ENCODE results near the gene MRPS6. TPM values are rescaled to one million over a fixed set of nuclear protein-coding genes. Genes with fewer than 3 reads are reported as not detected.

Gene MRPS6
- total and polyA plus RNA-seq, 10 of the 15 experiments (the other 5 are each of a cell fraction or from before 2014, with no cell fraction given), result 32.5 to 232 (median 90.3) TPM

DNA sequence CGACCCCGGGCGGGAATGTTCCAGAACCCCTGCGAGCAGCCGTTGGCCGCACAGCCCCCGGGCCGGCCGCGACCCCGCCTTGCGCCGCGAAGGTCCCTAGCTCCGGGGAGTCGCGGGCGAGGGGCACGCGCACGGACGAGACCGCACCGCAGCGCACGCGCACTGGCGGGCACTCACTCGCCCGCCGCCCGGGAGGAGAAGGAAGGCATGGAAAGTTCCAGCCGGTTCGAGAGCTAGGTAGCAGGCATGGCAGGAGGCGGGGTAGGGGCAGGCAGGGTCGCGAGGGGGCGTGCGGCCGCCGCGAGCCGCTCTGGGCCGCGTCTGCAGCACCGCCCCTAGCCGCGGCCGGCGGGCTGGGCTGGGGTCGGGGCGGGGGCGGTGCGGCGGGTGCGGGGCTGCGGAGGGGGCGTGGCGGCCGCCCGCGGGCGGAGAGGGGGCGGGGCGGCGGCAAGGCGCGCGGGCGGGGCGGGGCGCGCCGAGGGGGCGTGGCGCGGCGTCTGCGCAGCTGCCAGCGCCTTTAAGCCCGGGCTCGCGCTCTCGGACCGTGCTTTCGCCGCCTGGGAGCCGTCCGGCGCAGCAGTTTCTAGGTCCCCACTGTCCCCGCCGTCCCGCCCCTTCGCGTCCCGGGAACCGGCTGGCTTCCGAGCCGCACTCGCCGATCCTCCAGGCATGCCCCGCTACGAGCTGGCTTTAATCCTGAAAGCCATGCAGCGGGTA, at the start of gene MRPS6, which contains the start of gene SLC5A3 (continued):
- TF ChIP-seq NR2C2 (IDR thresholded peaks at IDR 0.05; ENCODE audit: borderline replicate concordance, control insufficient read depth, insufficient read length, low read depth), result no peak
- peak; percentile 53; the same call in 1 of the 2 replicates for TF ChIP-seq IKZF1 (conservative IDR thresholded peaks at IDR 0.05)
- TF ChIP-seq, protein P1, sequence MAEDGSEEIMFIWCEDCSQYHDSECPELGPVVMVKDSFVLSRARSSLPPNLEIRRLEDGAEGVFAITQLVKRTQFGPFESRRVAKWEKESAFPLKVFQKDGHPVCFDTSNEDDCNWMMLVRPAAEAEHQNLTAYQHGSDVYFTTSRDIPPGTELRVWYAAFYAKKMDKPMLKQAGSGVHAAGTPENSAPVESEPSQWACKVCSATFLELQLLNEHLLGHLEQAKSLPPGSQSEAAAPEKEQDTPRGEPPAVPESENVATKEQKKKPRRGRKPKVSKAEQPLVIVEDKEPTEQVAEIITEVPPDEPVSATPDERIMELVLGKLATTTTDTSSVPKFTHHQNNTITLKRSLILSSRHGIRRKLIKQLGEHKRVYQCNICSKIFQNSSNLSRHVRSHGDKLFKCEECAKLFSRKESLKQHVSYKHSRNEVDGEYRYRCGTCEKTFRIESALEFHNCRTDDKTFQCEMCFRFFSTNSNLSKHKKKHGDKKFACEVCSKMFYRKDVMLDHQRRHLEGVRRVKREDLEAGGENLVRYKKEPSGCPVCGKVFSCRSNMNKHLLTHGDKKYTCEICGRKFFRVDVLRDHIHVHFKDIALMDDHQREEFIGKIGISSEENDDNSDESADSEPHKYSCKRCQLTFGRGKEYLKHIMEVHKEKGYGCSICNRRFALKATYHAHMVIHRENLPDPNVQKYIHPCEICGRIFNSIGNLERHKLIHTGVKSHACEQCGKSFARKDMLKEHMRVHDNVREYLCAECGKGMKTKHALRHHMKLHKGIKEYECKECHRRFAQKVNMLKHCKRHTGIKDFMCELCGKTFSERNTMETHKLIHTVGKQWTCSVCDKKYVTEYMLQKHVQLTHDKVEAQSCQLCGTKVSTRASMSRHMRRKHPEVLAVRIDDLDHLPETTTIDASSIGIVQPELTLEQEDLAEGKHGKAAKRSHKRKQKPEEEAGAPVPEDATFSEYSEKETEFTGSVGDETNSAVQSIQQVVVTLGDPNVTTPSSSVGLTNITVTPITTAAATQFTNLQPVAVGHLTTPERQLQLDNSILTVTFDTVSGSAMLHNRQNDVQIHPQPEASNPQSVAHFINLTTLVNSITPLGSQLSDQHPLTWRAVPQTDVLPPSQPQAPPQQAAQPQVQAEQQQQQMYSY (CRISPR knock-in tag; IDR thresholded peaks at IDR 0.05), result no peak
- TF ChIP-seq DPF2 (IDR thresholded peaks at IDR 0.05), result peak; percentile 51; the same call in 1 of the 2 replicates
- TF ChIP-seq CHD4 (IDR thresholded peaks at IDR 0.05), result no peak
- no peak for TF ChIP-seq FOXK2 (IDR thresholded peaks at IDR 0.05)
- TF ChIP-seq SPI1 (IDR thresholded peaks at IDR 0.05; ENCODE audit: borderline replicate concordance, insufficient read depth, low read depth, low read length), result no peak
- peak; percentile 1 for TF ChIP-seq SMARCA5 (IDR thresholded peaks at IDR 0.05)
- TF ChIP-seq POLR2A (IDR thresholded peaks at IDR 0.05; ENCODE audit: low read depth, low read length), result peak; percentile 98
- peak; percentile 86; the same call in 1 of the 2 replicates for TF ChIP-seq SMAD5 (IDR thresholded peaks at IDR 0.05; ENCODE audit: low read depth)
- TF ChIP-seq RAD51 (IDR thresholded peaks at IDR 0.05), result no peak
- TF ChIP-seq, protein P2, sequence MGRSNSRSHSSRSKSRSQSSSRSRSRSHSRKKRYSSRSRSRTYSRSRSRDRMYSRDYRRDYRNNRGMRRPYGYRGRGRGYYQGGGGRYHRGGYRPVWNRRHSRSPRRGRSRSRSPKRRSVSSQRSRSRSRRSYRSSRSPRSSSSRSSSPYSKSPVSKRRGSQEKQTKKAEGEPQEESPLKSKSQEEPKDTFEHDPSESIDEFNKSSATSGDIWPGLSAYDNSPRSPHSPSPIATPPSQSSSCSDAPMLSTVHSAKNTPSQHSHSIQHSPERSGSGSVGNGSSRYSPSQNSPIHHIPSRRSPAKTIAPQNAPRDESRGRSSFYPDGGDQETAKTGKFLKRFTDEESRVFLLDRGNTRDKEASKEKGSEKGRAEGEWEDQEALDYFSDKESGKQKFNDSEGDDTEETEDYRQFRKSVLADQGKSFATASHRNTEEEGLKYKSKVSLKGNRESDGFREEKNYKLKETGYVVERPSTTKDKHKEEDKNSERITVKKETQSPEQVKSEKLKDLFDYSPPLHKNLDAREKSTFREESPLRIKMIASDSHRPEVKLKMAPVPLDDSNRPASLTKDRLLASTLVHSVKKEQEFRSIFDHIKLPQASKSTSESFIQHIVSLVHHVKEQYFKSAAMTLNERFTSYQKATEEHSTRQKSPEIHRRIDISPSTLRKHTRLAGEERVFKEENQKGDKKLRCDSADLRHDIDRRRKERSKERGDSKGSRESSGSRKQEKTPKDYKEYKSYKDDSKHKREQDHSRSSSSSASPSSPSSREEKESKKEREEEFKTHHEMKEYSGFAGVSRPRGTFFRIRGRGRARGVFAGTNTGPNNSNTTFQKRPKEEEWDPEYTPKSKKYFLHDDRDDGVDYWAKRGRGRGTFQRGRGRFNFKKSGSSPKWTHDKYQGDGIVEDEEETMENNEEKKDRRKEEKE (IDR thresholded peaks at IDR 0.05), result 0 out of 2 replicates have a peak, but pooled peaks have one; percentile 15
- peak; percentile 9; the same call in 1 of the 2 replicates for TF ChIP-seq BACH1 (IDR thresholded peaks at IDR 0.05; ENCODE audit: borderline replicate concordance)
- TF ChIP-seq, protein P3, sequence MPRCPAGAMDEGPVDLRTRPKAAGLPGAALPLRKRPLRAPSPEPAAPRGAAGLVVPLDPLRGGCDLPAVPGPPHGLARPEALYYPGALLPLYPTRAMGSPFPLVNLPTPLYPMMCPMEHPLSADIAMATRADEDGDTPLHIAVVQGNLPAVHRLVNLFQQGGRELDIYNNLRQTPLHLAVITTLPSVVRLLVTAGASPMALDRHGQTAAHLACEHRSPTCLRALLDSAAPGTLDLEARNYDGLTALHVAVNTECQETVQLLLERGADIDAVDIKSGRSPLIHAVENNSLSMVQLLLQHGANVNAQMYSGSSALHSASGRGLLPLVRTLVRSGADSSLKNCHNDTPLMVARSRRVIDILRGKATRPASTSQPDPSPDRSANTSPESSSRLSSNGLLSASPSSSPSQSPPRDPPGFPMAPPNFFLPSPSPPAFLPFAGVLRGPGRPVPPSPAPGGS (IDR thresholded peaks at IDR 0.05; ENCODE audit: borderline replicate concordance, insufficient read depth, low read depth, low read length, poor library complexity, severe bottlenecking), result no peak
- no peak for TF ChIP-seq CBX3 (IDR thresholded peaks at IDR 0.05; ENCODE audit: borderline replicate concordance, low read depth)
- TF ChIP-seq SMC3 (IDR thresholded peaks at IDR 0.05; ENCODE audit: borderline replicate concordance, low read length), result no peak
- no peak for TF ChIP-seq ZNF274 (IDR thresholded peaks at IDR 0.05; ENCODE audit: insufficient read depth, insufficient read length)
- peak; percentile 97 for TF ChIP-seq POLR2AphosphoS5 (IDR thresholded peaks at IDR 0.05; ENCODE audit: low read length)
- TF ChIP-seq RELA (IDR thresholded peaks at IDR 0.05; ENCODE audit: borderline replicate concordance, partially characterized antibody), result peak; percentile 18
- no peak for TF ChIP-seq TBL1XR1 (IDR thresholded peaks at IDR 0.05; ENCODE audit: low read depth, low read length)
- TF ChIP-seq ZNF24 (IDR thresholded peaks at IDR 0.05), result no peak

All from GM12878 (cell line).